Fibroblast of skin of back (primary cell): Measurements from ENCODE around the gene KCNQ1.

Experiments used
- DNase-seq: peaks from one replicate; pipeline ENCODE4 v3.0.0-alpha.2; 2013

KCNQ1 gene

GRCh38 chr11:2789791-2790567 is 345.2 kb downstream of the KCNQ1 start:
- no peak for DNase-seq

GRCh38 chr11:2790568-2790921 is 345.7 kb downstream of the KCNQ1 start:
- DNase-seq, result no peak

- DNase-seq, result no peak
Measured at GRCh38 chr11:2791139-2791520, 346.3 kb downstream of the KCNQ1 start.

GRCh38 chr11:2791521-2792380 is 346.9 kb downstream of the KCNQ1 start:
- DNase-seq, result no peak

GRCh38 chr11:2792381-2793250 is 347.8 kb downstream of the KCNQ1 start:
- no peak for DNase-seq

GRCh38 chr11:2793701-2794045 is 348.9 kb downstream of the KCNQ1 start:
- no peak for DNase-seq

- no peak for DNase-seq
Measured at GRCh38 chr11:2794046-2794967, 349.5 kb downstream of the KCNQ1 start.

- no peak for DNase-seq
Measured at GRCh38 chr11:2794968-2795322, 350.1 kb downstream of the KCNQ1 start.

- DNase-seq, result no peak
Measured at GRCh38 chr11:2795491-2795991, 350.7 kb downstream of the KCNQ1 start.

GRCh38 chr11:2796091-2796490 is 351.3 kb downstream of the KCNQ1 start:
- DNase-seq, result no peak

- DNase-seq, result no peak
Measured at GRCh38 chr11:2796508-2797113, 351.8 kb downstream of the KCNQ1 start.

- no peak for DNase-seq
Measured at GRCh38 chr11:2797121-2797711, 352.4 kb downstream of the KCNQ1 start.

GRCh38 chr11:2797741-2798361 is 353.0 kb downstream of the KCNQ1 start:
- no peak for DNase-seq

- DNase-seq, result no peak
Measured at GRCh38 chr11:2798951-2799761, 354.3 kb downstream of the KCNQ1 start.

- no peak for DNase-seq
Measured at GRCh38 chr11:2799881-2800654, 355.3 kb downstream of the KCNQ1 start.

- no peak for DNase-seq
Measured at GRCh38 chr11:2800655-2801531, 356.1 kb downstream of the KCNQ1 start.

- DNase-seq, result no peak
Measured at GRCh38 chr11:2801711-2802388, 357.0 kb downstream of the KCNQ1 start.
